GM12801 (cell line): ENCODE measurements around the gene ATXN10.

Source experiments
- TF ChIP-seq, protein P1 (sequence below): IDR thresholded peaks from one replicate; pipeline ENCODE4 v1.5.1; 2011; ENCODE audit warnings: control low read depth; ENCODE audit not compliant: insufficient read length; ENCODE audit errors: extremely low read depth

The ATXN10 gene

DNA sequence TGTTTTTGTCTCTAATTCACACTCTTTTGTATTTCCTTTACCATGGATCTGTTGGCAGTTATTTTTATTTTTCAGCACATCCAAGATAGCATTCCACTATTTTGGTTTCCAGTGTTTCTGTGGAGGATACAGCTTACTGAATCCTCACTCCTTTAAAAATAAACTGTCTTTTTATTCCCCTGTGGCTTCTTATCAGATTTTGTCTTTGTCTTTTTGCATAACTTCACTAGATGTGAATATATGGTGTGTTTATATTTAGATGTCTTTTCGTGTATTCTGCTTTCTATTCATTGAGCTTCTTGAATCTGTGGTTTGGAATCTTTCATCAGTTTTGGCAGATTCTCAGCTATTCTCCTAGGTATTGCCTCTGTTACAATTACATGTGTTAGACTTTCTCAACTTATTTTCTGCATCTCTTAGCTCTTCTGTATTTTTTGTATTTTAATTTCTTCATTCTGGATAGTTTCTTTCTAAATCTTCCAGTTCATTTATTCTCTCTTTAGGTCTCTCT is 7.4 kb upstream of the ATXN10 start:
- TF ChIP-seq, protein P1, sequence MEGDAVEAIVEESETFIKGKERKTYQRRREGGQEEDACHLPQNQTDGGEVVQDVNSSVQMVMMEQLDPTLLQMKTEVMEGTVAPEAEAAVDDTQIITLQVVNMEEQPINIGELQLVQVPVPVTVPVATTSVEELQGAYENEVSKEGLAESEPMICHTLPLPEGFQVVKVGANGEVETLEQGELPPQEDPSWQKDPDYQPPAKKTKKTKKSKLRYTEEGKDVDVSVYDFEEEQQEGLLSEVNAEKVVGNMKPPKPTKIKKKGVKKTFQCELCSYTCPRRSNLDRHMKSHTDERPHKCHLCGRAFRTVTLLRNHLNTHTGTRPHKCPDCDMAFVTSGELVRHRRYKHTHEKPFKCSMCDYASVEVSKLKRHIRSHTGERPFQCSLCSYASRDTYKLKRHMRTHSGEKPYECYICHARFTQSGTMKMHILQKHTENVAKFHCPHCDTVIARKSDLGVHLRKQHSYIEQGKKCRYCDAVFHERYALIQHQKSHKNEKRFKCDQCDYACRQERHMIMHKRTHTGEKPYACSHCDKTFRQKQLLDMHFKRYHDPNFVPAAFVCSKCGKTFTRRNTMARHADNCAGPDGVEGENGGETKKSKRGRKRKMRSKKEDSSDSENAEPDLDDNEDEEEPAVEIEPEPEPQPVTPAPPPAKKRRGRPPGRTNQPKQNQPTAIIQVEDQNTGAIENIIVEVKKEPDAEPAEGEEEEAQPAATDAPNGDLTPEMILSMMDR = no peak

DNA sequence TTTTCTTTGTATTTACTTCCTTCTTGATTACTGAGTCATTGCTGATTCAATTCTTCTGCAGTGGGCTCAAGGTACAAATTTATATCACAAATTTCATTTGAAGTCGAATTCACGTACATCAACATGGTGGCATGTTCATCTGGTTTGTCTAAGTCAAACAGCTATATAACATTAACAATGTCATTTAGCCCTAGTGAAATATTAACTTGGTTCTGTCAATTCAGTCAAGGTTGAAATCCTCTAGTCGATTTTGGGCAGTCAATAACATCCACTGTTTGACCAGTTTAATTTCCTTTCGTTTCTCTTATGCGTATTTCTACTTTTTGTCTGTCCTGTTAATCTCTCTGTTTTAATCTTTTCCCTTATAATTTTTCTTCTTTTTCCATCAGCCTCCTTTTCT is 4.1 kb upstream of the ATXN10 start:
- TF ChIP-seq, protein P1 = no peak

DNA sequence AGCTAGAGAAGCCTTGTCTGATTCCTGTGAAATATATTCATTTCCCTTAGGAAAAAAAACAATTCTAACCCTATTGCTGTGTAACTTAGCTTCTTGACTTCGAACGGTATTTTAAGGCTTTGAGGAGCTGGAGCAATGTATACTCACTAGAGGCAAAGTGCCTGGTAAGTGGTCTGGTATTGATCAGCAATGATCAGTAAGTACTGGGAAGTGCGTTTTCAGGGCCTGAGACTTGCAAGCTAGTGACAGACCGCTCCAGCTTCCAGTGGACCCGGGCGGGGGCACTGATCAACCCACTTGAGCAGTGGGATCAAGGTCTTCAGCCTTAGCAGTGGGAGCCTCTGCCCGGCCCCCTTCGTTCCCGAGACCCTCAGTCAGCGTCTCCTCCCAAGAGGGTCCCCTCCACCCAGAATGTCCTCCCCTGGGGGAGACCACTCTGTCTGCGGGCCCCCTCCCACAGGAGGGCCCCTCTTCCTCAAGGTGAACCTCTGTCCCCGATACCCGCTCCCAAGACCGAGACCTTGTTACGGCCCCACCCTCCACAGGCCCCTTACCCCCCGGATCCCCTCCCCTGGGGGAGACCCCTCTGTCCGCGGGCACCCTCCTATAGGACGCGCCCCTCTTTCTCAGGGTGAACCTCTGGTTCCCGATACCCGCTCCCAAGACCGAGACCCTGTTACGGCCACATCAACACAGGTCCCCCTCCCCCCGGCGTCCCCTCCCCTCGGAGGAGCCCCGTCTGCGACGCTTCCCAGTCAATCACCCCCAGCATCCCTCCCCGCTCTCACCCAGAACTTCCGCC is 452 bp upstream of the ATXN10 start:
- TF ChIP-seq, protein P1 = no peak

DNA sequence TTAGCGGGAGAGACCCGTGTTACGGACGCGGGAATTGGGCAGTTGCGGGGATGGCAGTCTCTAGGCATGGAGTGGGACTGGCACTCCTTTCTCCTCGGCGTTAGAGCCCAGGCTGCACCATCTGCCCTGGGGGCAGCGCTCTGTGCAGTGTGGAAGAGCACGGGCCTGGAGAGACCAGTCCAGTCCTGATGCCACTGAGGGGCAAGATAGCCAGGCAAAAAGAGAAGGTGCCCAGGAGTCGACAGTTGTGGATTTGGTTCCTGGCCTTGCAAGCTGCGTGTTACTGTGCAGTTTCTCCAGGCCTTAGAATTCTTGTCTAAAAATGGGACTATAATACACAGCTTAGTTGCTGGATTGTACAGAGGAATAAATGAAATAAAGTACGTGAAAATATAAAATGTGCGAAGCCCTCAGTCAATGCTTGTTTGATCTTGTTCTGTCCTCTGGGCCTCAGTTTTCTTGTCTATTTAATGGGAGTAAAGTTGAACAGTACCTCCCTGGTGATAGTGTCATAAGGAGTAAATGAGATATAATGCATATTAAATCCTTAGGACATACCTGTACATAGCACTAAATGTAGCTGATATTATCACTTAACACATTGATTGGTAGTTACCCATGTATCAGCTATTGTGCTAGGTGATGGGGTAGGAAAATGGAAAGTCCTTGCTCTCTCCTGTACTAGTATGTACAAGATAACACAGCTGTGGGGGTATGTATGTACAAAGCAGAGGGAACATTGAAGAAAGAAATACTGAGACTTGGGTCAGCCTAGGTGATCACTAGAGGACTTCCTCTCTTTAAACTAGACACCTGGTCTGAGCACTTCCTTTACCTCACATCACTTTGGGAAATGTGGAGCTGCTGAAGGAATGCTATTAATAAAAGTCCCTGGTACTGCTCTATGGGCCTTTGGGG is 1.2 kb downstream of the ATXN10 start:
- TF ChIP-seq, protein P1 = no peak

DNA sequence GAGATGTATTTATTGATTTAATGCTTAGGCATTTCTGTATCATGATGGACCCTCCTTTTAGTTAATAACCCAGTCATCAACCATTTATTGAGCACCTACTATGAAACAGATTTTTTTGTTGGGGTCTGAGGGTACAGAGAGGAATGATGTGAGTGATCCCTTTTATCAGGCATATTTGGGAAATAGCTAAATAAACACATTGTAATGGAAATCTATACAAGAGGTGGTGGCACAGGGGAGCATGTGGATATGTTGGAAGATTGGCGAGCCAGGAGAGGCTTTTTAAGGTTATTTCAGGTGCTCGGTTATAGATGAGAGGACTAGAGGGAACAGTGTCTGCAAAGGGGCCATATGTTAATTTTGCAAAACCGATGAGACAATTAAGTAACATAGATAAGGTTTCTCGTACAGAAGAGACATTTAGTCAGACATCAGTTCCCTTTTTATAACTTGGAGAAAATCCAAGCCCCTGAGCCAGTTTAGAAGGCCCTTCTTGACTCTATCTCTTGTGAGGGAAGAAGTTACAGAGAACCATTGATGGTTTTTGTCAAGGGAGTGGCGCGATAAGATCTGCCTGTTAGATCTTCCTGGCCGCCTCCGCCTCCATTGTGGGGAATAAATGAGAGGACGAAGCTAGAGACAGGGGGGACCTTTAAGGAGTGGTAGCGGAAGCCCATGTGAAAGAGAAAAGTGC is 2.0 kb downstream of the ATXN10 start:
- TF ChIP-seq, protein P1 = no peak

DNA sequence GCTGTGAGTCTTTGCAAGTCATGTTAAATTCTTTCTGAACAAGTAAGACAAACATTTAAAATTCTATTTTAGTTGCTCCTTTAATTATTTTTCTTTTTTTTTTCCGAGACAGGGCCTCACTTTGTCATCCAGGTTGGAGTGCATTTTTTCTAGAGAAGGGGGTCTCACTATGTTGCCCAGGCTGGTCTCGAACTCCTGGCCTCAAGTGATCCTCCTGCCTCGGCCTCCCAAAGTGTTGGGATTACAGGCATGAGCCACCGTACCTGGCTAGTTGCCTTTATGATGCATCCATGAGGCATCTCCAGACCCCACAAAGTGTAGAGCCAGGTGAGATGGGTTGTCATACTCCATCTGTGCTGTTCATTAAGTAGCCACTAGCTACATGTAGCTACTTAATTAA is 4.4 kb downstream of the ATXN10 start:
- TF ChIP-seq, protein P1 = no peak

DNA sequence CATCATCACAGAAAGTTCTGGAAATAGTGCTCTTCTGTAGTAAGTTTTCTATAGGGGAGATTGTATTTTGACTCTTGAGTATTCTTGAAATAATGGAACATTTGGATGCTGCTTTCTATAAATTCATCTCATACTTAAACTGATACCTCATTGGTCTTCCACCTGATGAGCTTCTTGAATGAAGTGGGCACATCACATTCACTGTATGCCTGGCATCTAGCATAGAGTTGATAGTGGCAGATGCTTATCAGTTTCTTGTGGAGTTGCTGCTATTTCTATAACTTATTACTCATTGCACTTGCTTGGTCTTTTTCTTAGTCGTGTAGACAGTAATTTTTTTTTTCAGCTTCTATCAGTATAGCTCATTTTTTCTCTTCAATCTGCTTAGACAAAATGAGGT is 5.4 kb downstream of the ATXN10 start:
- TF ChIP-seq, protein P1 = no peak
